CD14-positive monocyte (primary cell): Measurements from ENCODE around the gene MARVELD1. TPM values are rescaled to one million over a fixed set of nuclear protein-coding genes. Genes with fewer than 3 reads are reported as not detected.
A peak's percentile ranks its signal among the peaks of the same experiment; 100 is the strongest.

ENCODE experiments used
- DNase-seq, 3 donors: peaks; one replicate each; pipeline ENCODE4 v3.0.0-alpha.2; 2011 to 2022
- H2AFZ ChIP-seq: 2 replicates; pipeline ENCODE4 v1.6.0; 2012; ENCODE audit warnings: mild to moderate bottlenecking, low read depth, low read length, inconsistent platforms; ENCODE audit not compliant: insufficient read depth, poor library complexity, severe bottlenecking
- H3K27ac ChIP-seq, 2 donors: 1 replicate in 1 of 2; 2 replicates in 1 of 2; pipeline ENCODE4 v1.5.1; 2012 to 2013; ENCODE audit warnings: low read length in 2 of 2, control low read depth in 1 of 2, inconsistent platforms in 1 of 2, low read depth in 1 of 2, mild to moderate bottlenecking in 1 of 2
- H3K27me3 ChIP-seq, 2 donors: one replicate each; pipeline versions ENCODE4 v1.6.0 to v1.6.1; 2011 to 2013; ENCODE audit warnings: low read length in 2 of 2; ENCODE audit not compliant: control insufficient read depth in 2 of 2, insufficient read depth in 2 of 2
- H3K36me3 ChIP-seq, 2 donors: replicated peaks in 1 of 2; 1 replicate in 1 of 2; 2 replicates in 1 of 2; pipeline versions ENCODE4 v1.5.1 to v1.6.1; 2012 to 2013; ENCODE audit warnings: low read length in 2 of 2, control low read depth in 1 of 2, inconsistent platforms in 1 of 2, mild to moderate bottlenecking in 1 of 2; ENCODE audit not compliant: insufficient read depth in 2 of 2, control insufficient read depth in 1 of 2
- H3K4me1 ChIP-seq, 2 donors: 1 replicate in 1 of 2; 2 replicates in 1 of 2; pipeline versions ENCODE4 v1.5.1 to v1.6.1; 2012 to 2013; ENCODE audit warnings: low read length in 2 of 2, control low read depth in 1 of 2, inconsistent platforms in 1 of 2, mild to moderate bottlenecking in 1 of 2, moderate library complexity in 1 of 2; ENCODE audit not compliant: insufficient read depth in 2 of 2, control insufficient read depth in 1 of 2
- H3K4me2 ChIP-seq: replicated peaks from 2 replicates; pipeline ENCODE3; 2012; ENCODE audit warnings: low read length, moderate library complexity, mild to moderate bottlenecking; ENCODE audit not compliant: poor library complexity, severe bottlenecking; ENCODE audit errors: extremely low read depth
- H3K4me3 ChIP-seq, 3 experiments: fragments of 200-600 bp in 1 of 3; sonication (generic) in 1 of 3; replicated peaks in 1 of 3; 1 replicate in 2 of 3; 2 replicates in 1 of 3; pipeline ENCODE4 v1.5.1; 2011 to 2013; ENCODE audit warnings: low read length in 3 of 3, mild to moderate bottlenecking in 3 of 3, control low read depth in 2 of 3, low read depth in 2 of 3, inconsistent platforms in 1 of 3, moderate library complexity in 1 of 3
- H3K79me2 ChIP-seq: 2 replicates; pipeline ENCODE4 v1.6.0; 2012; ENCODE audit warnings: mild to moderate bottlenecking, control low read depth, inconsistent platforms, low read length, moderate library complexity; ENCODE audit not compliant: insufficient read depth
- H3K9ac ChIP-seq: 2 replicates; pipeline ENCODE4 v1.6.0; 2017; ENCODE audit warnings: low read length, mild to moderate bottlenecking; ENCODE audit not compliant: insufficient read depth, poor library complexity, severe bottlenecking
- H3K9me3 ChIP-seq, 2 donors: replicated peaks in 1 of 2; 1 replicate in 1 of 2; 2 replicates in 1 of 2; pipeline versions ENCODE4 v1.5.1 to v1.6.1; 2012 to 2013; ENCODE audit warnings: low read length in 2 of 2, control low read depth in 1 of 2; ENCODE audit not compliant: control insufficient read depth in 1 of 2, insufficient read depth in 1 of 2
- H4K20me1 ChIP-seq: 2 replicates; pipeline ENCODE4 v1.6.0; 2012; ENCODE audit warnings: mild to moderate bottlenecking, low read length, control low read depth, moderate library complexity; ENCODE audit not compliant: insufficient read depth
- H3K27ac Mint-ChIP-seq, 7 donors: one replicate each; pipeline ENCODE4 v1.8.0; 2020; ENCODE audit warnings: mild to moderate bottlenecking in 7 of 7, mixed read lengths in 7 of 7, moderate library complexity in 6 of 7, inconsistent platforms in 2 of 7
- H3K27me3 Mint-ChIP-seq, 3 donors: one replicate each; pipeline ENCODE4 v1.8.0; 2021 to 2022; ENCODE audit warnings: low read depth in 3 of 3, mild to moderate bottlenecking in 3 of 3, mixed read lengths in 3 of 3, moderate library complexity in 3 of 3, inconsistent platforms in 1 of 3
- H3K36me3 Mint-ChIP-seq, 2 donors: one replicate each; pipeline ENCODE4 v1.8.0; 2020; ENCODE audit warnings: mixed read lengths in 2 of 2, inconsistent platforms in 1 of 2, mild to moderate bottlenecking in 1 of 2
- H3K4me1 Mint-ChIP-seq: one replicate; pipeline ENCODE4 v1.8.0; 2020; ENCODE audit warnings: mild to moderate bottlenecking, mixed read lengths
- H3K4me3 Mint-ChIP-seq, 2 donors: one replicate each; pipeline ENCODE4 v1.8.0; 2020; ENCODE audit warnings: mild to moderate bottlenecking in 2 of 2, mixed read lengths in 2 of 2, moderate library complexity in 1 of 2
- H3K9me3 Mint-ChIP-seq, 7 donors: one replicate each; pipeline ENCODE4 v1.8.0; 2020 to 2022; ENCODE audit warnings: mixed read lengths in 7 of 7, mild to moderate bottlenecking in 6 of 7, moderate library complexity in 6 of 7, inconsistent platforms in 2 of 7
- WGBS: methylation state at CpG from one replicate; pipeline ENCODE4 v1.1.5; 2013; ENCODE audit warnings: missing lambda C conversion rate; ENCODE audit not compliant: insufficient coverage; 5-methylcytosine and 5-hydroxymethylcytosine counted together
- intact Hi-C, 2 donors: fragments of 100-400 bp; cut with micrococcal nuclease; formaldehyde crosslinking; loops; one replicate each; pipeline versions ENCODE4 v1.15.0 to v1.15.1; 2023
- polyA plus RNA-seq, 3 donors: library from polyadenylated mRNA; depleted of rRNA in 1 of 3; unstranded in 2 of 3; stranded (reverse) in 1 of 3; fragments of 300-500 nt in 2 of 3; fragments of >200 nt in 1 of 3; fragmentation: Illumina TruSeq in 2 of 3; gene quantifications; 1 replicate in 2 of 3; 2 replicates in 1 of 3; pipeline ENCODE4 v1.2.3, GENCODE V29; 2012 to 2021
- TF ChIP-seq, protein P1 (sequence below): fragments of 200-600 bp; IDR thresholded peaks from one replicate; pipeline ENCODE4 v1.8.0; 2022; ENCODE audit warnings: antibody characterized with exemption, mild to moderate bottlenecking

Gene MARVELD1
- polyA plus RNA-seq, 3 donors: 3.7 to 28.0 (median 9.2) TPM

DNA sequence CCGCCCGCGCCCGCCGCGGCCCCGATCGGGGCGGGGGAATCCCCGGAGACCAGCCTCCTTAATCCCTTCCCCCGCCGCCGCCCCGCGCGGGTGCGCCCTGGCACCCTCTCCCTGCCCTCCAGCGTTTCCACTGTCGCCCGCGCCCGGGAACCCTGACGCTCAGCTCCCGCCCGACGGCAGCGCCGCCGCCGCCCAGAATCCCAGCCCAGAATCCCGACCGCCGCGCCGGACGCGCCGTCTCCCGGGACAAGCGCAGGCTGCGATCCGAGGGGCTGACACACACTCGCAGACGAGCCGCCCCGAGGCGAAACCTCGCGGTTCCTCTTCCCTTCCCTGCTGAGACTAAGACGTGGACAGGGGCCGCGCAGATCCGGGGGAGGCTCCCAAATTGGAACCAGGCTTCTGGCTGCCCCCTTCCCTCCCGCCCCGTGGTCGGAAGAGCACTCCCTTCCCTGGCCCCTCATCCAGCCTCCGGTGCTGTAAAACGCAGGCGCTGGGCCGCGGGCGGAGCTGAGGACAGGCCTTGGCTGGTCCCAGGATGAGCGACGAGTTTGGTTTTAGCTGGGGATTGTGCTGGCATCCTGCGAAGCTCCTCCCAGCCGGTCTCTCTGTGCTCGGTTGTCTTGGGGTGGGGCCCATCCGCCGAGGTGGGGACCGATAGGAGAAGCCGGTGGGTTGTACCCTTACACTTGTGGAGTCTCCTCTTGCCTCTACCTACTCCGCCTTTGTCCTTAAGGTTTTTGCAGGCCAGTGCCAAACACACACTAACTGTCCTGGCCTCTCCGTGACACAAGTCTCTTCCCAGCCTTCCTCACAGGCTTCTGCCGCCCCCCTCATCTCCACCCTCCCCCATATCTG lies 1.1 kb downstream of the MARVELD1 start:
- Mint-ChIP-seq H3K4me3 (peak overlapping the region; percentile 80 to 92), H3K4me1 (peaks cover 64% of the 10 kb centered on the region), H3K27ac (peak overlapping the region; percentile 85 to 94 (median 92)), H3K9me3 (peaks cover 0 to 3% (median 0%) of the 10 kb centered on the region in 7 donors), H3K36me3 (peaks cover 24 to 27% of the 10 kb centered on the region in 2 donors), H3K27me3 (peaks cover 0 to 1% (median 0%) of the 10 kb centered on the region in 3 donors)
- WGBS: 0% methylated on average over 71 of the region's 74 CpGs
- peak overlapping the region; percentile 68 to 89 for H3K27ac ChIP-seq
- H4K20me1 ChIP-seq: peaks cover 33% of the 10 kb centered on the region
- peaks cover 62 to 73% of the 10 kb centered on the region in 2 donors for H3K4me1 ChIP-seq
- peak overlapping the region; percentile 78 for H3K9ac ChIP-seq
- no peaks in the 10 kb centered on the region for H3K9me3 ChIP-seq
- H3K4me2 ChIP-seq: peak overlapping the region; percentile 78
- no peaks in the 10 kb centered on the region for H3K27me3 ChIP-seq
- H3K79me2 ChIP-seq: peaks cover 18% of the 10 kb centered on the region
- H3K4me3 ChIP-seq: peak overlapping the region; percentile 40 to 70 (median 43)
- H2AFZ ChIP-seq: peak overlapping the region; percentile 85
- peaks cover 0 to 26% of the 10 kb centered on the region in 2 donors for H3K36me3 ChIP-seq
- peak; percentile 64 to 70 (median 66) for DNase-seq
- intact Hi-C loops: loop anchor here in 1 of 2 donors (5.0 kb wide), 1 partner anchor 37 kb away; no protein-coding TSS in a partner anchor
- TF ChIP-seq, protein P1, sequence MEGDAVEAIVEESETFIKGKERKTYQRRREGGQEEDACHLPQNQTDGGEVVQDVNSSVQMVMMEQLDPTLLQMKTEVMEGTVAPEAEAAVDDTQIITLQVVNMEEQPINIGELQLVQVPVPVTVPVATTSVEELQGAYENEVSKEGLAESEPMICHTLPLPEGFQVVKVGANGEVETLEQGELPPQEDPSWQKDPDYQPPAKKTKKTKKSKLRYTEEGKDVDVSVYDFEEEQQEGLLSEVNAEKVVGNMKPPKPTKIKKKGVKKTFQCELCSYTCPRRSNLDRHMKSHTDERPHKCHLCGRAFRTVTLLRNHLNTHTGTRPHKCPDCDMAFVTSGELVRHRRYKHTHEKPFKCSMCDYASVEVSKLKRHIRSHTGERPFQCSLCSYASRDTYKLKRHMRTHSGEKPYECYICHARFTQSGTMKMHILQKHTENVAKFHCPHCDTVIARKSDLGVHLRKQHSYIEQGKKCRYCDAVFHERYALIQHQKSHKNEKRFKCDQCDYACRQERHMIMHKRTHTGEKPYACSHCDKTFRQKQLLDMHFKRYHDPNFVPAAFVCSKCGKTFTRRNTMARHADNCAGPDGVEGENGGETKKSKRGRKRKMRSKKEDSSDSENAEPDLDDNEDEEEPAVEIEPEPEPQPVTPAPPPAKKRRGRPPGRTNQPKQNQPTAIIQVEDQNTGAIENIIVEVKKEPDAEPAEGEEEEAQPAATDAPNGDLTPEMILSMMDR: no peak

GRCh38 chr10:97715259-97715874 lies 1.8 kb downstream of the MARVELD1 start:
- TF ChIP-seq, protein P1: no peak
- Histone ChIP-seq H3K9ac (peak overlapping the region; percentile 78), H2AFZ (peak overlapping the region; percentile 85), H3K4me2 (peak overlapping the region; percentile 78), H4K20me1 (peaks cover 33% of the 10 kb centered on the region), H3K79me2 (peaks cover 18% of the 10 kb centered on the region), H3K27me3 (no peaks in the 10 kb centered on the region), H3K36me3 (peaks cover 0 to 28% of the 10 kb centered on the region in 2 donors), H3K4me3 (peak overlapping the region in 2 of 3 experiments; percentile 43 to 70), H3K27ac (peak overlapping the region; percentile 68 to 89), H3K4me1 (peaks cover 62 to 73% of the 10 kb centered on the region in 2 donors), H3K9me3 (no peaks in the 10 kb centered on the region)
- 92% methylated on average over 3 of the region's 8 CpGs for WGBS
- H3K27ac Mint-ChIP-seq: peak overlapping the region in 6 of 7 donors; percentile 59 to 94 (median 92)
- H3K9me3 Mint-ChIP-seq: peaks cover 0 to 3% (median 0%) of the 10 kb centered on the region in 7 donors
- H3K4me1 Mint-ChIP-seq: peaks cover 62% of the 10 kb centered on the region
- H3K36me3 Mint-ChIP-seq: peaks cover 26 to 27% of the 10 kb centered on the region in 2 donors
- peaks cover 0 to 1% (median 0%) of the 10 kb centered on the region in 3 donors for H3K27me3 Mint-ChIP-seq
- no peak for DNase-seq
- H3K4me3 Mint-ChIP-seq: peak overlapping the region; percentile 80 to 92
- intact Hi-C loops: no loop called here
